ENCODE measurements around the gene OAS2. TPM values are rescaled to one million over a fixed set of nuclear protein-coding genes. Genes with fewer than 3 reads are reported as not detected.

OAS2 gene
- total RNA-seq, 1 donor from 2014 or later: 36.6 TPM

DNA sequence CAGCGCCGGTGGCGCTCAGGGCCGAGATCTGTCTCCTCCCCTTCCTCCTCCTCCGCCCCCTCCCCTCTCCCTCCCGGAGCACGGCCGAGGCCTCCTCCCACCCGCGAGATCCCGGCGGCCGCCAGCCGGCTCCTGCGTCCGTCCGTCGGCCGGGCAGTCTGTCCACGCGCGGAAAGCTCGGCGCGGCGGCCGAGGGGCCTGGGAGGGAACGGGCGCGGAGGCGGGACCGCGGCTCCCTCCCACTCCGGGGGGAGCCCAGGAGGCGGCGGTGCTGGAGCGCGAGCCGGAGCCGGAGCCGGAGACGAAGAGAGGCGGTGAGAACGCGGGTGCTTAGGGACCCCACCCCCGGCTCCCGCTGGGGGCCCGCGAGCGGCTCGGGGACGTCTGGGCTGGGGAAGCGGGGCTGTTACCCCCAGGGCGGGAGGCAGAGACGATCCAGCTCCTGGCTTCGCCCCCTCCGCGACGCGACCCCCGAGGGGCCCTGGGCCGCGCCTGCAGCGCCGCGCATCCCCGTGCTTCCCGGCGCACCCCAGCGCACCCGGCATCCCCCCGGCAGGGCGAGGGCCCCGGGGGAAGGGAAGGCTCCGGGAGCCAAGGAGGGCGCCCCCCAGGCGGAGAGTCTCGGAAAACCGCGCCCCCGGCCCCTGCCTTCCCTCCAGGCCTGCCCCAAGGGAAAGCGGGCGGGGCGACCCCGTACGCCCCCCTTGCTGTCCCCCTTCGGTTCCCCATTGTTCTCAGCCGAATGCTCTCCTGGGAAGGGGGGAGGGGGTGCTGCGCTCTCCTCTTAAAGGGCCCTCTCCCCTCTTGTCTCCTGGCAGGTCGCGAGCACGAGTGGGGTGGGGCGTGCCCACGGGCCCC lies 78.5 kb downstream of the OAS2 start, which contains the start of gene DTX1:
Gene DTX1, plus strand, starts transcription at position 100 of the 858 bp plus-strand sequence. CDS start 1,463 bp downstream, outside the sequence.
- DNase-seq (ENCODE audit: low spot score): peak; percentile 87

DNA sequence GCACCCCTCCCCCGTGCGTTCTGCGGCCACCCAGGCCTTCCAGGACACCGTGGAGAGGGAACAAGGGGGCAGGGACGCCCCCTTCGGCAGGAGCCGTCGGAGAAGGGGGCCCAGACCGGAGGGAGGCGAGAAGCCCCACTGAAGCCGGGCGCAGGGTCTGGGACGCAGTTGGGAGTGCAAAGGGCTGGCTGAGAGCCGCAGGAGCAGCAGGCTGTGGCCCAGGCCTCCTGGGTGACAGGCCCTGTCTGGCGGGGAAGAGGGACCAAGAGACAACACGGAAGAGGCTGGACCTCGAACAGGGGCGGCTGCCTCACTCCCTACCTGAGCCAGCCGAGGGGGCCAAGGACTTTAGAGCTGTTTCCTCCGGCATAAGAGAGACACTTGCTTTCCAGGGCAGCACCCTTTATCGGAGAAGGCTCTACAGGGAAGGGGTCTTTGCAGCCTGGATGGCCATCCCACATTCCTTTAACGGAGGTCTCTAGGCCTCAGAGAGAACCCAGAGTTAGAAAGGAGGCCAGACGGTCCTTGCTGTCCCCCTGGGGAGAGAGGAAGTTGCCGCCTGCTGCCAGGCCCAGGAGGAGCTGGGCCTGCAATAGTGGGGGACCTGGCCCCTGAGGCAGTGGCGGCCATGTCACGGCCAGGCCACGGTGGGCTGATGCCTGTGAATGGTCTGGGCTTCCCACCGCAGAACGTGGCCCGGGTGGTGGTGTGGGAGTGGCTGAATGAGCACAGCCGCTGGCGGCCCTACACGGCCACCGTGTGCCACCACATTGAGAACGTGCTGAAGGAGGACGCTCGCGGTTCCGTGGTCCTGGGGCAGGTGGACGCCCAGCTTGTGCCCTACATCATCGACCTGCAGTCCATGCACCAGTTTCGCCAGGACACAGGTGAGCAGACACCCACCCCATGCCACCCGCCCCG lies 79.5 kb downstream of the OAS2 start:
- DNase-seq (ENCODE audit: low spot score): peak; percentile 87

DNA sequence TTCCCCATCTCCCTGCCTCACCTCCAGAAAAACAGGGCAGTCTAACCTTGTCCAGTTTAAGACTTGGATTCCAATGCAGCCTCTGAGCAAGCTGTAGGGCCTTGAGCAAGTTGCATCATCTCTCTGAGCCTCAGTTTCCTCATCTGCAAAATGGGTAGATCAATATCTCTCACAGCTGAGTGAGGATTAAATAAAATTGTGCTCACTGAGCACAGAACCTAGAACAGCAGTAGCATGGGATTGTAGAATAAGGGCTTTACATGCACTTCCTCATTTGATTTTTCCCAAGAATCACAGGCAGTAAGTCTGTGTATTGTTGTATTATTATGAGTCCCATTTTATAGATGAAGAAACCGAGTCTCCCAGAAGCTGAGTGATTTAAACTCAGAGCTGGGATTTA lies 80.2 kb downstream of the OAS2 start:
- DNase-seq (ENCODE audit: low spot score): no peak

- DNase-seq (ENCODE audit: low spot score): no peak
Observed at GRCh38 chr12:113059071-113059595, 80.8 kb downstream of the OAS2 start.

DNA sequence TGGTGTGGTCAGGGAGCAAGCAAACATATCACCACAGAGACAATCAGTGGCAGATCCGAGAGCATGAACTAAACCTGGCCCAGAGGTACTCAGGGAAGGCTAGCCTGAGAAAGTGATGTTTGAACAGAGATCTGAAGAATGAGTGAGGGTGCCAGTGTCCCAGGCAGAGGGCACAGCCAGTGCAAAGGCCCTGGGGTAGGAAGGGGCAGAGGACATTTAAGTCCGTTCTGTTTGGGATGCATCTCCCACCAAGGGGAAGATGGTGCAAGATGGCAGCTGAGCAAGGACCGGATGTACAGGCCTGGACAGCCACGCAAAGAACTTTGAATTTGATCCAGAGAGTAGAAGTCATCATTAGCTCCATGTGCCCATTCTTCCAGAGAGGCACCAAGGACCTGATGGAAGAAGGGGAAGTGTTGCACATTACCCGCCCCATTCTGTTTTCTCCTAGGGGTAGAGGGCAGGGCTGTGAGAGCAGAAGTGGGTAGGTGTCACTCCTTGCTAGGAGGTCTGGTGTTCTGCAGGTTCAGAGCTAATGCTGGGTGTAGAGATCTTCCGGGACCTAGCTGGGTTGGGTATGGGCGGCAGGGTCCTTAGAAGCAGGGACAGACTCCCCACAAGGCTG lies 82.1 kb downstream of the OAS2 start:
- no peak for DNase-seq (ENCODE audit: low spot score)

- no peak for DNase-seq (ENCODE audit: low spot score)
Observed at GRCh38 chr12:113061061-113061694, 82.9 kb downstream of the OAS2 start.

Other genes with a start within 250 kb of the OAS2 start
- 0.45 TPM for gene RPH3A, start 186.8 kb upstream of the OAS2 start, total RNA-seq
- 53.4 TPM for gene OAS1, start 71.6 kb upstream of the OAS2 start, total RNA-seq
- gene OAS3, start 40.0 kb upstream of the OAS2 start, total RNA-seq: 34.7 TPM
- gene DTX1, start 78.2 kb downstream of the OAS2 start, total RNA-seq: 69.9 TPM
- not detected for gene RASAL1, start 157.2 kb downstream of the OAS2 start, total RNA-seq
- gene CFAP73, start 171.2 kb downstream of the OAS2 start, total RNA-seq: not detected
- gene DDX54, start 207.0 kb downstream of the OAS2 start, total RNA-seq: 46.3 TPM
- 9.9 TPM for gene RITA1, start 207.2 kb downstream of the OAS2 start, total RNA-seq
- 37.1 TPM for gene TPCN1, start 242.9 kb downstream of the OAS2 start, total RNA-seq

All from mesenteric fat pad (tissue), 1 donor.